GM19397 (cell line): ENCODE results near the gene SPTB.

Experiments used
- ATAC-seq: cut with Tn5 transposase; IDR thresholded peaks from one replicate; pipeline ENCODE4 v1.9.1; 2021; ENCODE audit warnings: mild to moderate bottlenecking, moderate library complexity; ENCODE audit not compliant: unreplicated experiment

The SPTB gene

DNA sequence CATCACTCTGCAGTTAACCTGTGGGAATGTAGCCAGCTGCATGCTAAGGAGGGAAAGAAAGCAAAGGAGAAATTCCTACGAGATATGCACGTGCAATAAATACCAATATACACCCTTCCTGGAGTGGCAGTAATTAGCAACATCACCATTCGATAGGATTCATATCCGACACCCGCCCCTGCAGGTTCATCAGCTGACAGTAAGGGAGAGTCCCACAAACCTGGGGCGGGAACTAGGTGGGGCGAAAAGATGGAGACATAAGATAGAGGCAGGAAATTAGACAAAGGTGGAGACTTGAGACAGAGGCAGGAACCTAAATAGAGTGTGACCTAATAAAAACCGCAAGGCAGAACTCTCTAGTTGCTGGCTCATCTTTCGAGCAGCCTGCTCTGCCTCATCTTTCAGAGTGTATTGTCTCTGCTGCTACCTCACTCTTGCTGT, 123.9 kb downstream of the SPTB start:
- no peak for ATAC-seq

DNA sequence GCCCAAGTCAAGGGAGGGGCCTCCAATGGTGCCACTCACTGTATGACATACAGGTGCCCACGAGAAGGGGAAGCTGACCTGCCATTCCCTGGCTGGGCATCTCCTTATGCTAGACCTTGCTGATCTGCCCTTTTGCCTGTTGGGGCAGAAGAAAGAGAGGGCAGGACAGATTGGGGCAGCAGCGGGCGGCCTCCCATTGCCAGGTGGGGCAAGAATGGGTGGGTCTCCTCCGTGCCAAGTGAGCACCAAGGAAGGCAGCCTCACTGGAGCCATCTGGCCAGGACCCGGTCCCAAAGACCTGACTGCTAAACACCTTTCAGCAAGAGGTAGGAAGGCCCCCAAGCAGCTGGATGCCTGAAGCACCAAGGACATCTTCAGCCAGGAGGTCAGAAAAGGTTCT, 125.0 kb downstream of the SPTB start:
- ATAC-seq, result no peak

DNA sequence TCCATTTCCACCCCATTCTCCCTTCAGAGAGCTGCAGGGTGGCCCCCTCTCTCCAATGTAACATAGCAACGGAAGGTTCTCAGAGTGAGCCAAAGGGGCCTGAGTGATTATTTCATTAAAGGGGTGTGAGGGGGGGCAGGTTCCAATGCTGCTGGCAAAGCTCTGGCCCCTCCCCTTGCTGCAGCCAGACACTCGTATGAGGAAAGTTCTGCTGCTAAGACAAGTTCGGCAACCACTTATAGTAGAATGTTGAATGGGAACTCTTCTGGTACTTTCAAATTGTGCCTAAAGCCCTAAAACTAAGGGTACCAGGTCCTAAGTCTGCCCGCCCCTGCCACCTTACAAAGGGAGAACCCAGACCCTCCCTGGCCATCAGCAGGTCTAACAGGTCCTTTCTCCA, 125.7 kb downstream of the SPTB start:
- no peak for ATAC-seq

DNA sequence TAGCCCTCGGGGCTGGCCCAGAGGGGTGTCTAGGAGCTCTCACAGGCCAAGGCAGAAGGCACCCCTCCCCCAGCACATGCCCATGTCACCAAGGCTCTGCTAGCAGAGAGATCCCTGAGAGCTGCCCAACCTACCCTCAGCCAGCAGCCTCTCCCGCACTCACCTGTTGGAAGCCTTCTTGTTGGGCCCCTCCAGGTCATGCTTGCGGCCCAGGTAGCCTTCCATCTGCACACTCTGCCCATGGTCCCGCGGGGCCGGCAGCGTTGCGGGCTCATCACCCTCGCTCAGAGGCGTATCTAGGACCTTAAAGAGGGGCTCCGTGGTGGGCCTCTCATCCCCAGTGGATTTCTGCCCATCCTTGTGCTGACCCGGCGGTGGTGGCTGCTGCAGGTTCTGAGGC, 126.3 kb downstream of the SPTB start:
- ATAC-seq, result no peak

DNA sequence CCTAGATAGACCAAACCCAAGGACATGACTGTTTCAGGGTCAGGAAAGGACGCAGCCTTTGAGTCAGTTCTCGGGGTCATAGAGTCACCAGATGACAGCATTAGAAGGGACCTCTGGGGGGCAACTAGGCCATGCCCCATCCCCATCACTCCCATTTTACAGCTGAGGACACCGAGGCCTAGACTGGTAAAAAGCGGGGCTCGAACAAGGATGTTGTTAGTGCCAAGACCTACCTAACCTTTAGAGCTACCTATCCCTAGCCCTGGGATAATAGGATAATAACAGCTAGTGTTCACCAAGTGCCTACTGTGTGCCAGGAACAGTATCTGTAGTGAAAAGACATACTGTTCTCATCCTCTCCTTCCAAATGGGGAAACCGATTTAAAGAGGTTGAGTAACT, 126.8 kb downstream of the SPTB start:
- ATAC-seq, result no peak

DNA sequence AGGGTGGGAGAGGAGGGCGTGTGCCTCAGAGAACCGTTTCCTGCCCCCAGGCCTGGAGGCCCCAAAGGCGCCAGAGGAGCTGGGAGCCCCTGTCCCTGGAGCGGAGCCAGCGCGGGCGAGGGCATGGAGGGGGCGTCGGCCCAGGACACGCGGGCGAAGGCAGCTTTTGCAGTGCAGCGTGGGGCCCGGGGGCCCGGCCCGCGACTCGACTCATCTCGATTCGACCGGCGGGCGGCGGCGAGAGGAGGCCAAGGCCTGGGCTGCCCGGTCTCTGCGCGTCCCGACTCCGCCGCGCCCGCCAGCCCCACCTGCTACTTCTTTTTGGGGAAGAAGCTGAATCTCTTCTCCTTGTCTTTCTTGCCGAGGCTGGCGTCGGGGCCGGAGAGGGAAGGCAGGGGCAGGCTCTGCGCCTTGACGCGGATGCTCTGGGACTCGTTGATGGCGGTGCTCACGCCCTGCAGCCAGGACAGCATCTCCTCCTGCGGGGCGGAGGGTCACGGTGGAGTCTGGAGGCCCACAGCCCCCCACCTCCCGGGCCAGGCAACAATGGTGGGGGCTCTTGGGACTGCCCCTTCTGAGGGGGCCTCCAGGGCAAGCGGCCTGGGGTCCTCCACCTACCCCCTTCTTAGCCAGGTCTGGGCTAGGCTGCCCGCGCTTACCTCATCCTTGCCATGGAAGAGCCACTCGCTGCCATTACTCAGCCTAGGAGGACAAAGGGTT, 130.6 kb downstream of the SPTB start:
- ATAC-seq, result no peak

DNA sequence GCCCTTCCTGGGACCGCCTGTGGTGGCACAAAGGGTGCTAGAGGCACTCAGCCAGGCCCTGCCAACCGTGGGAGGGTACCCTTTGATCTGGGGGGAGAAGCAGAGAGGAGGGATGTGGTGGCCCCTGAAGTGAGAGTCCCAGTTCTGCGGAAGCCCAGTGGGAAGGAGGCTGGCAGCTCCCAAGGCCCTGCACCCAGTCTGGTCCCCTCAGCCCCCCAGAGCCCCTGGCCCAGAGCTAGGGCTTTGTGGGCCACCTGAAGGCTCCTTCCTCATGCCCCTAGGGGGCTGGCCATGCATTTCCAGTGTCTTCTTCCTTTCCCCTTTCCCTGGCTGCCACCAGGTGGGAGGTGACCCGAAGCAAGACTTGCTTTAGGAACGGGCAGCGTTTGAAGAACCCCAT, 131.2 kb downstream of the SPTB start:
- no peak for ATAC-seq

DNA sequence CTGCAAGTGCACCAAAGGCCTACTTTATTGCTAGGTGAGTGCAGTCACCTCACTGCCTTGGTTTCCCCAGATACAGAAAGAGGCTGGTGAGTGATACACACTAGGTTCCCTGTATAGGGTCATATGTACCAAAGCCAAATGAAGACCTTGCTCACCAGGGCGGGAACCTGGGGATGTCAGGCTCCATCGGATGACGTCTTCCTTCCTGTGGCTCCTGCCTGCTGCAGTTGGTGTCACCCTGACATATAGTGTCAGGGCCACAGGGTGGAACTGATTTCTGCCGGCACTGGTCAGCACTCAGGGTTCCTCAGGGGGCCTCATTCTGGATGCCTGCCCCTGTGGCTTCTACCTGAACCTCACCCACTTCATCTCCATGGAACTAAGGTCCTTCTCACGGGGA, 132.4 kb downstream of the SPTB start:
- ATAC-seq, result no peak

DNA sequence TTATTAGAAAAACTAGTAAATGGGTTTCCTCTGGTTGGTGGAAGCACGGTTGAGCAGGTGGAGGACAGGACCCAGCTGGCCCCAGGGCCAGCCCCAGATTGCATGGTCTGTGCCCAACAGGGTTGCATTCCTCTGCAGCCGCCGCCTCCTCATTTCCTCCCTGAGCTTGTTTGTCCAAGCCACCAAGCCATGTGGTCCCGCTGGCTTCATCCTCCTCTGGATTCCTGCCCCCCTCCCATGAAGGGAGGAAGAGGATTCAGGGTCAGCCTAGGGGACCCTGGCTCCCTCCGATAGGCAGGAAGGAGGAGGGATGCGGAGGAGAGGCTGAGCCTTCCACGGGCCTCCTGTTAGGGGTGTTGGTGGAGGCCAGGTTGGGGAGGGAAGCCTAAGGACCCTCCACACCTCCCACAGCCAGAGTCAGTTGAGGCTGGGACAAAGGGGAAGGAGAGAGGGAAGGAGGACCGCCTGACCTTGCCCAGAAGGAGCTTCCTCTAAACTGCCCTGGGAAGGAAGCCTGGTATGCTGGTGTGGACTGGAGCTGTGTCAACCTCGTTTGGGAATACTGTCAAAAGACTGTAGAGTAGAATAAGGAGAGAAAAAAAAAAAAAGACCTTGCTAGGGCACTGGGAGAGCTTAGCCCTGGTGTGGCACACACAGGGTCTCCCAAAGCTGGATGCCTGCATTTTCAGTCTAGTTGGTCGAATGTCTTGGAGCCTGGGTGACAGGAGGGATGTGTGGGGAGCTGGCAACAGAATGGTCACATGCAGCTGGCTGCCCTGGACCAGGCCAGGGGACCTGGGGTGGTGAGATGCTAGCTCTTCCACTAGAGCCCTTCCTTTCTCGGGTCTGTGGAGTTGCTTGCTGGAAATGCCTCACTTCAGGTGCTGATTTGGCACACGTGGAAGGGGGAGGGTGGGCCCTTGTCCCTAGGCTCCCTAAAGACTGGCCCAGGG, 133.1 kb downstream of the SPTB start:
- no peak for ATAC-seq

DNA sequence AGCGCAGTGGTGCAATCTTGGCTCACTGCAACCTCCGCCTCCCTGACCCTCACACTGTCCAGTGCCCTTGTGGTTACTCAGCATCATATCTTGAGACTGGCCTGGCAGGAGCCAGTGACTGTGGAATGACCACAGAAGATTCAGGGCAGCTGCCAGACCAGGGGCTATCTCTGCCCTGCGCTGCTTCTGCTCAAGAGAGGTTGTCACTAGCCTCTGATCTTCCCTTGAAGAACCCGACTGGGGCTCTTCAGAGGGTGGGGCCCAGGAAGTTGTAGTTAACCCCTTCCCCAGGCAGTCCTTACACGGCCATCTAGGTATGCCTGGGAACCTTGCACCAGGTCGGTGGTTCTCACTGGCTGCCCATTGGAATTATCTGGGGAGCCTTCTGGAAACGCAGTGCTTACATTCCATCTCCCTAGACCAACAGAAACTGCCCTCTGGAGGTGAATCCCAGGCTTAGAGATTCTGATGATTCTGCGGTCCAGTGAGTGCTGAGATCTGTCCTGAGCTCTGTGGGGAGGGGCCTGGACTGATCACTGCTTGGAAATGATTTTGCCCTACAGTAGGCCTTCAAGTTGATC, 134.1 kb downstream of the SPTB start:
- ATAC-seq, result no peak

DNA sequence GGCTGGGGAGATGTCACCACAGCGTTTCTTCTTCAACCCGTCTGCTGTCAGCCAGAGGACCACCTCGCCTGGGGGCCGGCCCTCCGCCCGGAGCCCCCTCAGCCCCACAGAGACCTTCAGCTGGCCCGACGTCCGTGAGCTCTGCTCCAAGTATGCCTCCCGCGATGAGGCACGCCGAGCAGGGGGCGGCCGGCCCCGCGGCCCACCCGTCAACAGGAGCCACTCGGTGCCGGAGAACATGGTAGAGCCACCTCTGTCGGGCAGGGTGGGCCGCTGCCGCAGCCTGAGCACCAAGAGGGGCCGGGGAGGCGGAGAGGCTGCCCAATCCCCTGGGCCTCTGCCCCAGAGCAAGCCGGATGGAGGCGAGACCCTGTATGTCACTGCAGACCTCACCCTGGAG, 136.6 kb downstream of the SPTB start:
- no peak for ATAC-seq

DNA sequence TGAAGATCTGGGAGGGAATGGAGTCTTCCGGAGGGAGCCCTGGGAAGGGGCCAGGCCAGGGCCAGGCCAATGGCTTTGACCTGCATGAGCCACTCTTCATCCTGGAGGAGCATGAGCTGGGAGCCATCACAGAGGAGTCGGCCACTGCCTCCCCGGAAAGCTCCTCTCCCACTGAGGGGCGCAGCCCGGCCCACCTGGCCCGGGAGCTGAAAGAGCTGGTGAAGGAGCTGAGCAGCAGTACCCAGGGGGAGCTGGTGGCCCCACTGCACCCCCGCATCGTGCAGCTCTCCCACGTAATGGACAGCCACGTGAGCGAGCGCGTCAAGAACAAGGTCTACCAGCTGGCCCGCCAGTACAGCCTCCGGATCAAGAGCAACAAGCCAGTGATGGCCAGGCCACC, 137.7 kb downstream of the SPTB start:
- no peak for ATAC-seq

DNA sequence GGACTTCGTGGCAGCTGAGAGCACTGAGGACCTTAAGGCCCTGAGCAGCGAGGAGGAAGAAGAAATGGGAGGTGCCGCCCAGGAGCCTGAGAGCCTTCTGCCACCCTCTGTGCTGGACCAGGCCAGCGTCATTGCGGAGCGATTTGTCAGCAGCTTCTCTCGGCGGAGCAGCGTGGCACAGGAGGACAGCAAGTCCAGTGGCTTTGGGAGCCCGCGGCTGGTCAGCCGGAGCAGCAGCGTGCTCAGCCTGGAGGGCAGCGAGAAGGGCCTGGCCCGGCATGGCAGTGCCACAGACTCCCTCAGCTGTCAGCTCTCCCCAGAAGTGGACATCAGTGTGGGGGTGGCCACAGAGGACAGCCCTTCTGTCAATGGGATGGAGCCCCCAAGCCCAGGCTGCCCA, 138.5 kb downstream of the SPTB start:
- no peak for ATAC-seq

DNA sequence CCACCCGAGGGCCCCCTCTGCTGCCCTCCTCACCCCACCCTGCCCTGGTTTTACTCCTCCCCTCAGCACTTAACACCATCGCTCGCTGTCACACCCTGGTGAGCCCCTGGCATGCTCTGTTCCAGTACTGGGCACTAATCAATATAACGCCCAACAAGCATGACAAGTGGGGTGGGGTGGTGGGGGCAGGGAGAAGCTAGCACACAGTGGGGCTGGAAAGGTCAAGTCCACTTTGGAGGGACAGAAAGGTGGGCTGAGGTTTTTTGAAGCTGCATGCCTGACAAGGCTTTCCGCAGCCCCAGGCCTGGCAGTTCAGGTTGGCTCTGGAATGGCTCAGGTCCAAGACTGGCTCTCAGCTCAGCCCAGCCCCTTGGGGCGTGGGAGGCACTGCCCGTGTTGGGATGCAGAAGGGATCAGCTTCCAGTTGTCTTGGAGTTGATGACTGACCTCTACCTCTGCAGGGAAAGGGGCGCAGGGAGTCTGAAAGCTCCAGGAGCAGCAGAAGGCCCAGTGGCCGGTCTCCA, 141.4 kb downstream of the SPTB start:
- ATAC-seq, result no peak

DNA sequence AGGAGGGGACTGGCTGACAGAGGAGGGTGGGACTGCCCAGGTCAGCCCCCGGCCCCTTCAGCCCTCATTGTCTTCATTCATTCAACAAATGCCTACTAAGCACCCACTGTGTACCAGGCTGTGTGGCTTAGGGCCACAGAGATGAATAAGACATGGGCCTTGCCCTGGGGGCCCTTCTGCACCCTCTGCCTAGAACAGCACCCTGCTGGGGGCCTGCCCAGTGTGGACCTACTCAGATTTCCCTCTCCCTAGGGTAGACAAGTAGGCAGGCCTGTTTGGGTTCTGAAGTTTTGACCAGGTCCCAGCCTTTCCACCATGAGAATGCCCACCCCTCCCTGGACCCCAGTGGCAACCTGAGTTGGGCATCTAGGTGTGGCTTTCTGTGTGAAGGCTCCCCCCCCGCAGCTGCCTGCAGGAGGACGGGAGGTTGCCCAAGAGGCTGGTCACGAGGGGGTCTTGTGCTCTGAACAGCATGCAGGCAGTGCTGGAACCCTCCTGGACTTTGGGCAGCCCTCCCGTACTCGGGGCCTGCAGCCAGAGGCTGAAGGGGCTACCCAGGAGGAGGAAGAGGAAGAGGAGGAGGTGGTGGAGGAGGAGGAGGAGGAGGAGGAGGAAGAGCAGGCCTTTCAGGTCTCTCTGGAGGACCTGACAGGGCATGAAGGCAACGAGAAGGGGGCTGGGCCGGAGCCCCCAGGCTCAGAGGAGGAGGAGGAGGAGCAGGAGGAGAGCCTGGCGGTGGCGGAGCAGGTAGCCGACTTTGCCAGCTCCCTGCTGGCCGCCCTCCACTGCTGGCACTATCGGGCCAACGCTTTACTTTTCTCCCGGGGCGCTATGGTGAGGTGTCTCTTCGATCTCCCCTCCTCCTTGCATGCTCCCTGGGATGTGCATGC, 142.1 kb downstream of the SPTB start:
- no peak for ATAC-seq

DNA sequence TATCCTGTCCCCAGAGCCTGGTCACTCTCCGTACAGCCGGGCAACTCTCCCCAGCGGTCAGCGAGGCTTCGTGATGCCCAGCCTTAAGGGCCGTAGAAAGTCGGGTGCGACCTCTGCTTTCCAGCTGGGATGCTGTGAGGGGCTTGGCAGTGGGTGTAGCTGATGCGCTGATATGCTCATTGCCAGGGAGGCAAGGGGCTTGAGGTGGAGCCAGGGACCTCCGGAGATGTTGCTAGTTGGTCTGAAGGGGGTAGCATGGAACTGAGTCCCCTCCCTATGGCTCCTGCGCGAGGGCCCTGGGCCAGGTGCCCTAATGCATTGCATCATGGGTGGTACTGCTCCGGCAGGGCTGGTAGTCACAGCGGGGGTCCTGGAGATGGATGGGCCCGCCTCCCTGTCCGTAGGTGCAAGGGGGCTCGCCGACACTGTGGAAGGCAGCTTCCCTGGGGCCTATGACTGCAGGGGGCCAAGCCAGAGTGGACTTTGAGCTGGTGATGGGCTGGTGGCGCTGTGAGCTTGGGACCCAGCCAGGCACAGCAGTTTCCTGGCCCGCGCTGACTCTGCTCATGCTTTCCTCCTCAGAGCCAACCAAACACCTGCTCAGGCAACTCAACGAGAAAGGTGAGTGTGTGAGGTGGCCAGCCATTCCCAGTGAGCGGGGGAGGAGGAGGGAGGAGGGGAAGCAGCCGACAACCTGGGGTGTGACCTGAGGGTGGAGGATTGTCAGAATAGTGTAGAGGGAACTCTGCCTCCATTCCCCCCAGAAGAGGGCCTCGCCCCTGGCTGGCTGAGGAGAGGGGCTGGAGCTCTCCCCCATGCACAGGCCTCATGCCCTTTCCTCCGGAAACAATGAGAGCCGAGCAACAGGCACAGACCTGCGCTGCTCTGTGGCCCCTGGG, 143.2 kb downstream of the SPTB start:
- no peak for ATAC-seq

DNA sequence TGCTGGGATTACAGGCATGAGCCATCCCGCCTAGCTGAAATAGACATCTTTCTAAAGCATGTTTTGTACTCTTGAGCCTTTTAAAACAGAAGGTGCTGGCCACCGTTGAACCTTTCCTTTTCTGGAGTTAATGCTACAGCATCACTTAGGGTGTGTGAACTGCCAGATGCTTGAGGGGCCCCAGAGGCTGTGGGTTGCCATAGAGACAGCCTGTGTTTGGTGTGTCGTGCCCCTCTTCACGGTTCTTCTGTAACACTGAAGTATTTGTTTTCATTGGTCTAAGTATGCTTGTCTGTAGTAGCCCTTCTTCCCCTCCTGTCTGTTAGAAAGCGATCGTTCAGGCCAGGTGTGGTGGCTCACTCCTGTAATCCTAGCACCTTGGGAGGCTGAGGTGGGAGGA, 144.7 kb downstream of the SPTB start:
- no peak for ATAC-seq

DNA sequence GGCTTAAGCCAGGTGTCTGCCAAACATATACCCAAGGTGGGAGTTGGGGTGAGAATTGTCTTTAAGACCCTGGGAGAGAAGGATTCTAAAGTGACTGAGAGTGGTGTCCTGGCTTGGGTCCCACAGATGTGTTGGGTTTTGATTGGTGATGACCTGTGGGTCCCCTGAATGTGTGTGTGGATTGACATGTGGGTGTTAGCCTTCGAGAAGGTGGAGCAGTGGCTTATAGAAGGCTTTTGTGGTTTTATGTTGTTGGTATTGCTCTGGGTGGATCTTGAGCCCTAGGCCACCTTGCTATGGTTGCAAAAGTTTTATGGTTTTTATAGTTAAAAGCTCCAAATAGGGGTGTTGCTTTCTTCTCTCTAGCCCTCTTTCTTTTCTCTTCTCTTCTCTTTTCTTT, 145.8 kb downstream of the SPTB start:
- no peak for ATAC-seq

DNA sequence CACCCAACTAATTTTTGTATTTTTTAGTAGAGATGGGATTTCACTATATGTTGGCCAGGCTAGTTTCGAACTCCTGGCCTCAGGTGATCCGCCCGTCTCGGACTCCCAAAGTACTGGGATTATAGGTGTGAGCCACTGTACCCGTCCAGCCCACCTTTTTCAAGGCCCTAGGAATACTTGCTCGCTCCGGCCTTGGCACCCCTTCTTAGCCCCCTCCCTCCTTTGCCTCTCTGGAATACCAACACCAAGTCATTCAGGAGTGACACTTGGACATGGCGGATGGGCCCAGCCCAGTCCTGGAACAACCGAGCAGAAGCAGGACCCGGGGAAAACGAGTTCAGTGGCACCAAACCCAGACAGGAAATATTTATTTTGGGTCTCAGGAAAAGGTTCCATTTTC, 146.4 kb downstream of the SPTB start:
- ATAC-seq, result no peak
